Right ventricle myocardium superior (tissue), 1 donor: ENCODE data around the gene OPHN1. TPM values are rescaled to one million over a fixed set of nuclear protein-coding genes. Genes with fewer than 3 reads are reported as not detected.
"Not testable (repeated sequence)": the region's sequence is repeated elsewhere in the genome, so short reads cannot be mapped to it uniquely, and the experiment has no call there.

ENCODE experiments used
- ATAC-seq: fragments of 200-7000 bp; cut with Tn5 transposase; one replicate; pipeline ENCODE4 v1.9.1; 2020; ENCODE audit warnings: mild to moderate bottlenecking; ENCODE audit not compliant: poor library complexity
- DNase-seq: peaks from one replicate; pipeline ENCODE4 v3.0.0-alpha.2; 2020
- intact Hi-C: fragments of 100-400 bp; cut with DNase I; formaldehyde crosslinking; loops from one replicate; pipeline ENCODE4 v1.11.2; 2022
- total RNA-seq: library from RNA; stranded (reverse); fragmentation: NEBNext Ultra II Directional; extraction: Animal tissue kit (Norgen Biotek cat#: 25700); gene quantifications from one replicate; pipeline ENCODE4 v1.2.1, GENCODE V29; 2021
- donor health status: DM: no; HTN: yes; CAD: no; lungs with severe emphysema.

The OPHN1 gene
- total RNA-seq, 1 donor from 2014 or later, result 4.3 TPM

- ATAC-seq, result no peak
- intact Hi-C loops, result no loop called here
These were observed 147.2 kb downstream of the OPHN1 start for GRCh38 chrX:68286076-68286475.

GRCh38 chrX:68284281-68284904 is 148.9 kb downstream of the OPHN1 start:
- intact Hi-C loops, result no loop called here
- no peak for DNase-seq
- ATAC-seq, result no peak

More at GRCh38 chrX:68286076-68286475, 147.2 kb downstream of the OPHN1 start:
- DNase-seq, result no peak

- intact Hi-C loops, result no loop called here
- ATAC-seq, result no peak
- DNase-seq, result no peak
These were observed 159.4 kb downstream of the OPHN1 start for GRCh38 chrX:68273887-68274286.

GRCh38 chrX:68264793-68265192 is 168.5 kb downstream of the OPHN1 start:
- intact Hi-C loops, DNase-seq, ATAC-seq: not testable (repeated sequence)

- no peak for ATAC-seq
- DNase-seq, result no peak
- intact Hi-C loops, result no loop called here
These were observed 172.1 kb downstream of the OPHN1 start for GRCh38 chrX:68261060-68261672.

GRCh38 chrX:68256990-68257389 is 176.3 kb downstream of the OPHN1 start:
- no peak for ATAC-seq
- intact Hi-C loops, result no loop called here
- DNase-seq, result no peak

- no peak for ATAC-seq
- no peak for DNase-seq
- intact Hi-C loops, result no loop called here
These were observed 178.3 kb downstream of the OPHN1 start for GRCh38 chrX:68254738-68255645.

GRCh38 chrX:68252664-68253063 is 180.6 kb downstream of the OPHN1 start:
- no peak for DNase-seq
- ATAC-seq, result no peak
- intact Hi-C loops, result no loop called here

GRCh38 chrX:68249903-68250302 is 183.4 kb downstream of the OPHN1 start:
- DNase-seq (no peak), ATAC-seq (peak; percentile 75)
- intact Hi-C loops, result no loop called here

- intact Hi-C loops, result no loop called here
- ATAC-seq, result peak; percentile 89
- DNase-seq, result peak; percentile 69
These were observed 183.9 kb downstream of the OPHN1 start for GRCh38 chrX:68249401-68249831.

- intact Hi-C loops, result no loop called here
- DNase-seq (no peak), ATAC-seq (no peak)
These were observed 194.7 kb downstream of the OPHN1 start for GRCh38 chrX:68238568-68238967.

GRCh38 chrX:68234171-68234910 is 199.0 kb downstream of the OPHN1 start:
- no peak for ATAC-seq
- intact Hi-C loops, result no loop called here
- DNase-seq, result no peak

GRCh38 chrX:68232206-68232605 is 201.1 kb downstream of the OPHN1 start:
- ATAC-seq (no peak), DNase-seq (no peak)
- intact Hi-C loops, result no loop called here

GRCh38 chrX:68209008-68209407 is 224.3 kb downstream of the OPHN1 start:
- ATAC-seq (no peak), DNase-seq (no peak)
- intact Hi-C loops, result no loop called here

- intact Hi-C loops, result no loop called here
These were observed 228.7 kb downstream of the OPHN1 start for GRCh38 chrX:68204521-68205038.

GRCh38 chrX:68203646-68204045 is 229.6 kb downstream of the OPHN1 start:
- intact Hi-C loops, result no loop called here
- DNase-seq (no peak), ATAC-seq (no peak)

More at GRCh38 chrX:68204521-68205038, 228.7 kb downstream of the OPHN1 start:
- ATAC-seq (no peak), DNase-seq (no peak)

GRCh38 chrX:68203211-68203610 is 230.1 kb downstream of the OPHN1 start:
- intact Hi-C loops, result no loop called here
- DNase-seq (no peak), ATAC-seq (no peak)

- intact Hi-C loops, result loop anchor here (5.0 kb wide), 1 partner anchor 263 kb away; no protein-coding TSS in a partner anchor
- DNase-seq (no peak), ATAC-seq (no peak)
These were observed 234.0 kb downstream of the OPHN1 start for GRCh38 chrX:68199062-68199848.
